NCI-H345 treated with DMSO at 0.1 percent for 48 hours (cell line): ENCODE measurements around the gene FOXO6.

Experiments
- DNase-seq: peaks from one replicate; lab custom pipeline; 2025; ENCODE audit not compliant: unreplicated experiment; lab: John Stamatoyannopoulos, UW

FOXO6 gene

GRCh38 chr1:41360786-41361494, at the start of gene FOXO6:
Gene FOXO6 (plus strand): TSS chr1:41361434.
- DNase-seq, result peak; percentile 96

DNA sequence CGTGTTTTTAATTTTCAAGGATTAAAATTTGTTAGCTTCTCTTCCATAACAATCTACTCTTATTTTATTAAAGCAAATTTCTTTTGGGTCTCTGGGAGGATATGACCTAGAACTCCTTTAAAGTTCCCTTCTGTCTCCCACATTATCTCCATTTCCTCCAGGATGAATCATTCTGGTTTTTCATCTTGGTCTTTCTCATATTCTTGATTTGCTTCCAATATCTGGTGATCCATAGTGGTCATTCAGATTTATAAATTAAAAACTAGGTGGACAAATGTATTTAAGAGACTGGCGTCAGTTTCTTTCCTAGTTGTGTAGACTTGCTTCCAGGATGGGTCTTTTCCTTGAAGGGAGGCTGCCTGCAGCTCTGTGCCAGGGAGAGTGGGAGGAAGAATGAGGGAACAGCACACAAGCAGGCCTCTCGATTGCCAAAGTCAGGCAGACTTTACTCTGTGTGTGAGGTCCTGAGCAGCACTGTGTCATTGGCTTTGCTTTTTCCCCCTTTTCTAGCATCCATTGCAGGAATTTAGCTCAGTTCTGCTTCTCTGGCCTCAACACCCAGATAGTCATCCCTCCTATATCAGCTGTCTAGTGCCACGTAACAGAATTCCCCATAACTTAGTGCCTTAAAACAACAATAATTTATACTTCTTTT, 48.1 kb upstream of the FOXO6 start:
- DNase-seq, result no peak

GRCh38 chr1:41313661-41314131, 47.5 kb upstream of the FOXO6 start:
- DNase-seq, result no peak

DNA sequence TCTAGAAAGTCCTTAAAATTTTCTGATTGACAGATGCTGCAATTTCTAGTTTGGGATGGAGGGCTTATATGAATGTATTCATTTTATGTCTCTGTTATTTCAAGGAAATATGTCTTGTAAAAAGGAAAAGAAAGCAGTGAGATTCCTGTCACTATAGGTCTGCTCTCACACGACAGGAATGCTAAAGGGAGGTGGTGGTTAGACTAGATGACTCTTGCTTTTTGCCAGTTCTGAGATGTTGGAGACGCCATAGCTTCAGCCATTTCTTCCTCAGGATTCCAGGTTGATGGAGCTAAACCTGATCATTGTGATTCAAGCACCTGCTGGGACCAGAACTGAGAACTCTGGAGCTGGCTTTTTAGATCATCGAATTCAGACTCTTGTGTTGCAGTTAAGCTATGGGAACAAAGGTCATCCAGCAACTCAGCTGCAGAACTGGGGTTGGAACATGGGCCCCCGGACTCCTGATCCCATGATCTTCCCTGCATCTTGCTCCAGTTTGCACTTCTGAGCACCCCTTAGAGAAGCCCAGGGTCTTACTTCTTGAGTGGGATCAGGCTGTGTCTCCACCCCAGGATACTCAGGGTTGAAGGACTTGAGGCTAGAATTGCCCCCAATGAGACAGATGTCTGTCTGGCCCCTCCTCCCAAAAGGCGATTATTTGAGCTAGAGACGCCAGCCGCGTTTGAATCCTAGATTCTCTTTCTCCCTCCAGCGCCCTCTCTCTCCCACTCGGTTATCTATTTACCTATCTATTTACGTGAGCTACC, 46.7 kb upstream of the FOXO6 start:
- no peak for DNase-seq

DNA sequence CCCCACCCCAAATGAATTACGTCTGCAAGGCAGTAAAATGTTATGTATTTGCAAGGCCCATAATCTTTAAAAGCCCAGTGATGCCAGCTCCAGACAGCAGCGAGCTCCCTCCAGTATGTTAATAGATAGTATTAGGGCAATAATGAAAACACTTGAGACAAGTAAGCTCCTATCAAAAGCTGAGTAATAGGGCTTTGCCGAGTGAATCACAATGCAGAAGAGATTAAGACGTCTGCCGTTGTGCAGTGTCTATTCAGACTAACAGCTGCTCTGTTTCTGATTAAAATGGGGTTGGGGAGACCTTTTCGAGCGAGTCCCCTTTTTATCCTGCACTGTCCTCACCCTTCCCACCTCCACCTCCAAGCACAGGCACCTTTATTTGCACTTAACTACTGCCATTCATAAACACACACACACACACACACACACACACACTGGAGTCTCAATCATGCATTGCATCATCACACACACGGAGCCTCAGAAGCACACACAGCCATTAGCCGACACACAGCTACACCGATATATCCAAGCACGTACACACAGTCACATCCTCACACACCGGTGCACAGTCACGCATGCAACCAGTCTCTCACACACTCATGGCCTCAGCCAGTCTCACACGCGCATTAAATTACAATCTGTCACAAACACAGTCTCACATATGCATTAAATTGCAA, 46.0 kb upstream of the FOXO6 start:
- no peak for DNase-seq

DNA sequence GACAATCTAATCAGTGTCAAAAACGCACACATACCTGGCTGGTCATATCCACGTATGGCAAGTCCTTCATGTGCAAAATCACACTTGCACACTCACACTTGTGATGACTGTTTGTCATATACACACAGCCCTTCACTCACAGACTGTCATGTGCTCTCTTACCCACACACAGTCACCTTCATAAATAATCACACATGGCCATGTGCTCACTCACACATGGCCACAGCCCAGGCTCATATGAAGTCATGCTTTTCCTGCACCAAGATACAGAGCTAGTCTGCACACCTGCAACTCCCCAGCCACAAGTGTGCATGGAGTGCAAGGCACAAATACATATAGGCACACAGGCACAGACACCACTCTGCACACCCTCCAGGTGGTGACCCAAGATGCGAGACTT, 45.4 kb upstream of the FOXO6 start:
- DNase-seq, result no peak

GRCh38 chr1:41317361-41317760, 43.9 kb upstream of the FOXO6 start:
- no peak for DNase-seq

DNA sequence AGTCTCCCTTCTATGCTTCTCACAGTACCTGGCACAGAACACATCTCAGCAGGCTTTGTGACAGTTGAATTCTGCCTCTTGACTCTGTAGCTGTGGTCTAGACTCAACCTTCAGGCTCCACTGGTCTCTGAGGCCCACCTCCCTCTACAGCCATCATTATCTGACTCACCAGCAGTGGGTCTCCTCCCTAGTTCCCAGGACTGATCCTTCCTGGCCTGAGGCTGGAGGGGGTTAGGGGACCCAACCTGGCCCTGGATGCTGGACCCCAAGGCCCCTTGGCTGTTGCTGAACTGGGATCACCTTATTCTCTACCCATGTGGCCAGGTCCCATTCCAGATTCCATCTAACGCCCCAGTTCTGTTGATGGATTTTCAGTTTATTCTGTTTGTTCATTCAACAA, 43.1 kb upstream of the FOXO6 start:
- DNase-seq, result no peak

DNA sequence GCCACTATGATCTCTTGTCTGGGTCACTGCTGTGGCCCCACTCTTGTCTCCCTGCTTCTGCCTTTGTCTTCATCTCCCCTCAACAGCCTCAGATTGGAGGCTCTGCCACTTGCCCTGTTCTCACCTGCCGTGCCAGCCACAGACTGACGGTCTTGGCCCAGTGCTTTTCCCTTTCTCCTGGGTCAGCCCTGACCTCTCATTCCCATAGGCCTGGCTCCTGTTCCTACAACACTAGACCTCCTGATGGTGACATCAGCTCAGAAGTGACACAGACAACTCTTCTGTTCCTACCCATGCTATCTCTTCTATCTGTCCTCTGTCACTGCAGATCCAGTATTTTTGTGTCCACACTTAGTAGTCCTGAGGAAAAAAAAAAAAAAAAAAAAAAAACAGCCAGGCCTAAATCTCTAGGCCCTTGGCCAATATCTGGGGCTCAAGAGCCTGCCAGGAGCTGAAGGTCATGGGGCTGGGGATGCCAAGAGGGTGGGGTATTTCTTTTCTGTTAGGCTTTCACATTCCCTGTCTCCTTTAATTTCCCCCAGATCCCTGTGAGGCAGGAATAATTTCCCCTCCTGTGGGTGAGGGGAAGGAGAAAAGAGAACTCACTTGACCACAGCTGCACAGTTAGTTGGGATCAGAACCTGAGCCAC, 42.0 kb upstream of the FOXO6 start:
- DNase-seq, result no peak

DNA sequence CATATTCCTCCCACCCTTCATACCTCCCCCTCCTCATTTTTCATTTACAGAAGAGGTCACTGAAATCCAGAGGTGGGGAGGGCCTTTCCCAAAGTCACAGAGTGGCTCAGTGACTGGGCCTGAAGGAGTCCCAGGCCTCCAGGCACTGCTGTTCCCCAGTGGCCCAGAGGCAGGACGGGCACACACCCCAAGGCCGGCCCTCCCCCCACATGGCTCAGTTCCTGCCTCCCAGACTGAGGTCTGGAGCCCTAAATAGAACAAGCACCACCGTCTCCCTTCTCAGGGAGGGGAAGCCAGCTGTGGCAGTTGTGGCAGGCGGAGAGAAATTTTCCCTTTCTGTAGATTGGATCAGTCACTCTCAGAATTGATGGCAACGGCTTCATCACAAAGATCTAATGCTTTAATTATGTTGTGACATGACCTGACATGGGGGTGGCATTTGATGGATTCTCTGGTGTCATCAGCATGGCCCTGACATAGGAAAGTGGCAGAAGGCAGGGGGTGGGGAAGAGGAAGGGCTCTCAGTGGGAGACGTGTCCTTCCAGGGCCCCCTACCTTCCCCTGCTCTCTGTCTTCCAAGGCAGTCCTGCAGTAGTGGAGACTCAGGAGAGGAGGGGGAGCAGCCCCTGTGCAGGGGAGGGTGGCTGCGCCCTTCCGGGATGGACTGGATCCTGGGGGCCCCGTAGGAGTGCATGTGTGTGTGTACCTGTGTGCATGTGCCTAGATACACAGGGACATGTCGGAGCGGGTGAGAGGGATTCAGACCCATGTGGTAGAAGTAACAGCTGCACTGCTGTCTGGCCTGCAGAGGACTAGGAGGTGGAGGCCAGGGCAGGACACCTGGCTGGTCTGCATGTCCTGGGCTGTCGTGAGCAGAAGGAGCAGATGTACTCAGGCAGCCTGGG, 41.2 kb upstream of the FOXO6 start:
- no peak for DNase-seq

GRCh38 chr1:41320895-41321676, 40.1 kb upstream of the FOXO6 start:
- no peak for DNase-seq

DNA sequence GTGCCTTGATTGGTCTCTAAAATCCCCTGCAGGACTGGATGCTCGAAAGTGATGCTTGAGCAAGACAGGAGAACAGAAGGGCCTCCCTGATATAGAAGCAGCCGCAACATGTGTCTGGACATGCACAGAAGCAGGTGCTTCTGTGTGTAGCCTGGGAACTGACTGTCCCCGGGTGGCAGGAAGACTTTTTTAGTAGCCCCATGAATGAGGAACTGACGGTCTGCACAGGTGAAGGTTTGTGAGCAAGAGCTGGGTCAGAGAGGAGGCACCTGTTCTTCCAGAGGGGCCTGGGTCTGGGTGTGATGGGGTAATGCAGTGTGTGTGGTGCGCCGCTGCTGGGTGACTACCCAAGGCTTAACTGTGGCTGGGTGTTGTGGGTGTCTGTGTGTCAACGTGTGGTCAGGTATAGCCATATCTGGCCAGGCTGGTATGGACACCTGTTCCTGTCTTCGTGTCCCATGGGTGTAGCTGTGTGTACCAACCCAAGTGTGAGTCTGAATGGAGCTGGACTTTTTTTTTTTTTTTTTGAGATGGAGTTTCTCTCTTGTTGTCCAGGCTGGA, 39.1 kb upstream of the FOXO6 start:
- DNase-seq, result no peak

DNA sequence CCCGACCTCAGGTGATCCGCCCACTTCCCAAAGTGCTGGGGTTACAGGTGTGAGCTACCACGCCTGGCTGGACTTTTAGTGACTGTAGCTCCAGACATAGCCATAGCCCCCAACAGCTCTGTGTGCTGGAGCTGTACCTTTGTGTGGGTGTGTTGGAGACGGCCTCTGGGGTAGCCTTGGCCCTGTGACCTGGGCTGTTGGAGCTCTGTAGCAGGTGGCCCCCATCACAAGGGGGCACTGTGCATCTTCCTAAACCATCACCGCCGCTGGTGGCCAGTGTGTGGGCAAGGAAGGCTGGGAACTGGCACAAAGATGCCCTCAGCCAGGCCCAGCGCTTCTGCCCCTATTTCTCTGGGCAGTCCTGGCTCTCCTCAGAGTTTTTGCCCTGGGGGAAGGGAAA, 38.4 kb upstream of the FOXO6 start:
- DNase-seq, result no peak

- no peak for DNase-seq
Observed at GRCh38 chr1:41323243-41323642, 38.0 kb upstream of the FOXO6 start.

- no peak for DNase-seq
Observed at GRCh38 chr1:41325801-41326200, 35.4 kb upstream of the FOXO6 start.

GRCh38 chr1:41327383-41327999, 33.7 kb upstream of the FOXO6 start:
- no peak for DNase-seq

GRCh38 chr1:41328001-41328615, 33.1 kb upstream of the FOXO6 start:
- no peak for DNase-seq
